IPS DF 6.9 (cell line): ENCODE measurements around the gene SCAF4.

Experiments used
- DNase-seq: peaks from one replicate; pipeline ENCODE4 v3.0.0-alpha.2; 2013; ENCODE audit warnings: low read depth, low spot score
- H3K27ac ChIP-seq: one replicate; pipeline ENCODE4 v1.5.1; 2013; ENCODE audit warnings: low read length, control low read depth
- H3K27me3 ChIP-seq: 2 replicates; pipeline ENCODE4 v1.6.1; 2013; ENCODE audit warnings: mild to moderate bottlenecking, low read length; ENCODE audit not compliant: control insufficient read depth, insufficient read depth
- H3K36me3 ChIP-seq: 2 replicates; pipeline ENCODE4 v1.6.1; 2013; ENCODE audit warnings: low read length; ENCODE audit not compliant: control insufficient read depth, insufficient read depth
- H3K4me1 ChIP-seq: 2 replicates; pipeline ENCODE4 v1.6.1; 2013; ENCODE audit warnings: low read length; ENCODE audit not compliant: control insufficient read depth, insufficient read depth
- H3K4me3 ChIP-seq: 2 replicates; pipeline ENCODE4 v1.5.1; 2013; ENCODE audit warnings: mild to moderate bottlenecking, low read length
- H3K9me3 ChIP-seq: 2 replicates; pipeline ENCODE4 v1.6.1; 2013; ENCODE audit warnings: low read length, inconsistent platforms; ENCODE audit not compliant: control insufficient read depth, insufficient read depth
- whole genome bisulfite sequencing: extraction: QIAGEN DNeasy Blood & Tissue Kit; methylation state at CpG from one replicate; pipeline ENCODE4 v1.1.7; 2013; ENCODE audit warnings: mixed read lengths, missing lambda C conversion rate; ENCODE audit not compliant: insufficient read length, insufficient coverage; 5-methylcytosine and 5-hydroxymethylcytosine counted together

Gene SCAF4

GRCh38 chr21:31624181-31624580 is 107.7 kb downstream of the SCAF4 start:
- Histone ChIP-seq H3K4me3 (no peak overlapping the region), H3K4me1 (no peaks in the 10 kb centered on the region), H3K9me3 (no peaks in the 10 kb centered on the region), H3K27ac (no peak overlapping the region), H3K27me3 (no peaks in the 10 kb centered on the region), H3K36me3 (no peaks in the 10 kb centered on the region)
- WGBS, result no CpG with 5 or more reads among the region's 3 CpGs
- DNase-seq, result no peak

- no CpG with 5 or more reads among the region's 6 CpGs for WGBS
- no peaks in the 10 kb centered on the region for H3K4me1 ChIP-seq
- no peak for DNase-seq
- H3K4me3 ChIP-seq, result no peak overlapping the region
- no peak overlapping the region for H3K27ac ChIP-seq
- no peaks in the 10 kb centered on the region for H3K9me3 ChIP-seq
- no peaks in the 10 kb centered on the region for H3K27me3 ChIP-seq
- H3K36me3 ChIP-seq, result no peaks in the 10 kb centered on the region
These were observed 108.3 kb downstream of the SCAF4 start for GRCh38 chr21:31623664-31624063.

- Histone ChIP-seq H3K4me1 (no peaks in the 10 kb centered on the region), H3K9me3 (no peaks in the 10 kb centered on the region), H3K36me3 (no peaks in the 10 kb centered on the region), H3K27ac (no peak overlapping the region), H3K4me3 (no peak overlapping the region), H3K27me3 (no peaks in the 10 kb centered on the region)
- no peak for DNase-seq
- WGBS, result no CpG with 5 or more reads among the region's 3 CpGs
These were observed 109.5 kb downstream of the SCAF4 start for GRCh38 chr21:31622397-31622796.
